H9 (cell line): ENCODE results near the gene MDGA2. TPM values are rescaled to one million over a fixed set of nuclear protein-coding genes. Genes with fewer than 3 reads are reported as not detected.

Experiments
- DNase-seq: peaks from one replicate; pipeline ENCODE4 v3.0.0-alpha.2; 2017
- H2AFZ ChIP-seq: one replicate; pipeline ENCODE4 v1.6.1; 2013; ENCODE audit warnings: mild to moderate bottlenecking, low read length, control low read depth, moderate library complexity
- H2AK5ac ChIP-seq: 2 replicates; pipeline ENCODE4 v1.6.1; 2013; ENCODE audit warnings: low read length, control low read depth, mixed read lengths; ENCODE audit not compliant: insufficient read length
- H2BK120ac ChIP-seq: one replicate; pipeline ENCODE4 v1.6.1; 2013; ENCODE audit warnings: low read depth, mild to moderate bottlenecking, low read length, control low read depth, inconsistent platforms; ENCODE audit not compliant: poor library complexity, severe bottlenecking
- H2BK12ac ChIP-seq: 2 replicates; pipeline ENCODE4 v1.6.1; 2013; ENCODE audit warnings: low read length, control low read depth, mixed read lengths, low read depth; ENCODE audit not compliant: insufficient read length
- H2BK15ac ChIP-seq: 2 replicates; pipeline ENCODE4 v1.6.1; 2013; ENCODE audit warnings: low read depth, low read length, control low read depth
- H2BK20ac ChIP-seq: one replicate; pipeline ENCODE4 v1.6.1; 2013; ENCODE audit warnings: low read depth, mild to moderate bottlenecking, low read length, control low read depth, inconsistent platforms; ENCODE audit not compliant: poor library complexity, severe bottlenecking
- H2BK5ac ChIP-seq: 2 replicates; pipeline ENCODE4 v1.6.1; 2013; ENCODE audit warnings: low read length, control low read depth, mixed read lengths; ENCODE audit not compliant: insufficient read length
- H3K14ac ChIP-seq: 2 replicates; pipeline ENCODE4 v1.6.1; 2013; ENCODE audit warnings: low read length, control low read depth; ENCODE audit not compliant: insufficient read depth
- H3K18ac ChIP-seq: 2 replicates; pipeline ENCODE4 v1.6.1; 2013; ENCODE audit warnings: low read depth, mild to moderate bottlenecking, mixed read lengths, low read length, control low read depth; ENCODE audit not compliant: insufficient read length
- H3K23ac ChIP-seq: 2 replicates; pipeline ENCODE4 v1.6.1; 2013; ENCODE audit warnings: low read length, control low read depth, mixed read lengths, low read depth; ENCODE audit not compliant: insufficient read length
- H3K23me2 ChIP-seq: 2 replicates; pipeline ENCODE4 v1.6.1; 2013; ENCODE audit warnings: low read depth, mild to moderate bottlenecking, mixed read lengths, low read length, control low read depth; ENCODE audit not compliant: insufficient read length, poor library complexity, severe bottlenecking
- H3K27ac ChIP-seq: 2 replicates; pipeline ENCODE4 v1.5.1; 2013; ENCODE audit warnings: low read length, control low read depth, mixed read lengths, low read depth; ENCODE audit not compliant: insufficient read length
- H3K27me3 ChIP-seq: 2 replicates; pipeline ENCODE4 v1.6.1; 2013; ENCODE audit warnings: low read length, control low read depth, inconsistent platforms; ENCODE audit not compliant: insufficient read depth
- H3K4ac ChIP-seq: 2 replicates; pipeline ENCODE4 v1.6.1; 2013; ENCODE audit warnings: low read depth, mild to moderate bottlenecking, control low read depth, inconsistent platforms, low read length, moderate library complexity
- H3K4me1 ChIP-seq: 2 replicates; pipeline ENCODE4 v1.6.1; 2013; ENCODE audit warnings: low read length, control low read depth, inconsistent platforms; ENCODE audit not compliant: insufficient read depth
- H3K4me2 ChIP-seq: 2 replicates; pipeline ENCODE4 v1.6.1; 2013; ENCODE audit warnings: low read length, control low read depth, mixed read lengths; ENCODE audit not compliant: insufficient read length, insufficient read depth
- H3K56ac ChIP-seq: 2 replicates; pipeline ENCODE4 v1.6.1; 2013; ENCODE audit warnings: low read depth, mild to moderate bottlenecking, mixed read lengths, low read length, control low read depth; ENCODE audit not compliant: insufficient read length
- H3K79me1 ChIP-seq: 2 replicates; pipeline ENCODE4 v1.6.1; 2013; ENCODE audit warnings: low read depth, mild to moderate bottlenecking, moderate library complexity, low read length, control low read depth, inconsistent platforms; ENCODE audit not compliant: insufficient read depth, poor library complexity, severe bottlenecking
- H3K79me2 ChIP-seq: 2 replicates; pipeline ENCODE4 v1.6.1; 2013; ENCODE audit warnings: low read length, control low read depth, inconsistent platforms; ENCODE audit not compliant: insufficient read depth
- H3K9ac ChIP-seq: 2 replicates; pipeline ENCODE4 v1.6.1; 2013; ENCODE audit warnings: low read length, control low read depth, mixed read lengths; ENCODE audit not compliant: insufficient read length; ENCODE audit errors: extremely low read depth
- H3K9me3 ChIP-seq: one replicate; pipeline ENCODE4 v1.6.1; 2013; ENCODE audit warnings: low read depth, low read length, inconsistent platforms; ENCODE audit not compliant: control insufficient read depth
- H3T11ph ChIP-seq: one replicate; pipeline ENCODE4 v1.6.1; 2013; ENCODE audit warnings: mild to moderate bottlenecking, low read length, control low read depth, inconsistent platforms
- H4K20me1 ChIP-seq: one replicate; pipeline ENCODE4 v1.6.1; 2013; ENCODE audit not compliant: control insufficient read depth, insufficient read length, insufficient read depth
- H4K5ac ChIP-seq: 2 replicates; pipeline ENCODE4 v1.6.1; 2013; ENCODE audit warnings: low read depth, mild to moderate bottlenecking, mixed read lengths, low read length, control low read depth; ENCODE audit not compliant: insufficient read length
- H4K8ac ChIP-seq: replicated peaks from 2 replicates; pipeline ENCODE4 v1.6.1; 2013; ENCODE audit warnings: low read length, control low read depth, mixed read lengths, low read depth; ENCODE audit not compliant: insufficient read length
- H4K91ac ChIP-seq: 2 replicates; pipeline ENCODE4 v1.6.1; 2013; ENCODE audit warnings: low read depth, mild to moderate bottlenecking, moderate library complexity, mixed read lengths, low read length, control low read depth; ENCODE audit not compliant: insufficient read length
- H3K27ac Mint-ChIP-seq, 3 experiments: 2 replicates in 2 of 3; 3 replicates in 1 of 3; pipeline ENCODE4 v1.8.0; 2020 to 2021; ENCODE audit warnings: mixed read lengths in 3 of 3, mild to moderate bottlenecking in 1 of 3, moderate library complexity in 1 of 3
- H3K27me3 Mint-ChIP-seq: 2 replicates; pipeline ENCODE4 v1.8.0; 2021; ENCODE audit warnings: low read depth, mild to moderate bottlenecking, moderate library complexity, mixed read lengths
- H3K36me3 Mint-ChIP-seq, 3 experiments: 2 replicates in 2 of 3; 3 replicates in 1 of 3; pipeline ENCODE4 v1.8.0; 2020 to 2021; ENCODE audit warnings: low read depth in 3 of 3, mixed read lengths in 3 of 3; ENCODE audit not compliant: insufficient read depth in 1 of 3
- H3K4me1 Mint-ChIP-seq, 2 experiments: 2 replicates each; pipeline ENCODE4 v1.8.0; 2020; ENCODE audit warnings: mixed read lengths in 2 of 2
- H3K4me3 Mint-ChIP-seq, 2 experiments: 2 replicates in 1 of 2; 3 replicates in 1 of 2; pipeline ENCODE4 v1.8.0; 2020 to 2021; ENCODE audit warnings: mild to moderate bottlenecking in 2 of 2, mixed read lengths in 2 of 2, moderate library complexity in 1 of 2
- H3K9me3 Mint-ChIP-seq, 2 experiments: 2 replicates in 1 of 2; 3 replicates in 1 of 2; pipeline ENCODE4 v1.8.0; 2020; ENCODE audit warnings: mild to moderate bottlenecking in 2 of 2, mixed read lengths in 2 of 2, moderate library complexity in 1 of 2
- CTCF ChIP-seq: fragments of 200-600 bp; sonication (generic); conservative IDR thresholded peaks from 3 replicates; pipeline ENCODE4 v1.8.0; 2021; ENCODE audit warnings: antibody characterized with exemption, mild to moderate bottlenecking
- WGBS: extraction: QIAGEN DNeasy Blood & Tissue Kit; methylation state at CpG from one replicate; pipeline ENCODE4 v1.1.7; 2013; ENCODE audit warnings: missing lambda C conversion rate, low lambda C conversion rate, mixed read lengths; ENCODE audit not compliant: insufficient read length; ENCODE audit errors: extremely low coverage; 5-methylcytosine and 5-hydroxymethylcytosine counted together
- total RNA-seq: library from RNA; stranded (reverse); gene quantifications from 2 replicates; pipeline ENCODE4 v1.2.1, GENCODE V29; 2021

MDGA2 gene
- total RNA-seq, 1 experiment from 2014 or later = 1.9 TPM

GRCh38 chr14:47606566-47606965, 68.8 kb downstream of the MDGA2 start:
- Histone ChIP-seq H2AK5ac (no peak overlapping the region), H2BK12ac (no peak overlapping the region), H3K4me1 (no peaks in the 10 kb centered on the region), H3T11ph (no peak overlapping the region), H3K4me2 (no peak overlapping the region), H3K23me2 (no peaks in the 10 kb centered on the region), H3K18ac (no peak overlapping the region), H2BK15ac (no peak overlapping the region), H2BK20ac (no peak overlapping the region), H3K27me3 (no peaks in the 10 kb centered on the region), H2BK120ac (no peak overlapping the region), H3K27ac (no peak overlapping the region), H4K20me1 (no peaks in the 10 kb centered on the region), H3K79me1 (no peaks in the 10 kb centered on the region), H3K4ac (no peak overlapping the region), H4K91ac (no peak overlapping the region), H3K9ac (no peak overlapping the region), H3K79me2 (no peaks in the 10 kb centered on the region), H3K23ac (no peak overlapping the region), H2AFZ (no peak overlapping the region), H3K9me3 (no peaks in the 10 kb centered on the region), H4K5ac (no peak overlapping the region), H3K56ac (no peak overlapping the region), H3K14ac (no peak overlapping the region), H2BK5ac (no peak overlapping the region), H4K8ac (no peak overlapping the region)
- Mint-ChIP-seq H3K9me3 (0 out of 5 replicates have a peak, but pooled peaks cover 0 to 4% of the 10 kb centered on the region in 2 experiments), H3K4me1 (no peaks in the 10 kb centered on the region), H3K4me3 (no peak overlapping the region), H3K36me3 (no peaks in the 10 kb centered on the region; a peak in 1 of 7 replicates), H3K27ac (no peak overlapping the region), H3K27me3 (peaks cover 1% of the 10 kb centered on the region; the same call in 1 of the 2 replicates)
- no peak for DNase-seq
- no peak for TF ChIP-seq CTCF
- no CpG with 5 or more reads among the region's 3 CpGs for WGBS
